Measurements from ENCODE around the gene NPTXR.

NPTXR gene

DNA sequence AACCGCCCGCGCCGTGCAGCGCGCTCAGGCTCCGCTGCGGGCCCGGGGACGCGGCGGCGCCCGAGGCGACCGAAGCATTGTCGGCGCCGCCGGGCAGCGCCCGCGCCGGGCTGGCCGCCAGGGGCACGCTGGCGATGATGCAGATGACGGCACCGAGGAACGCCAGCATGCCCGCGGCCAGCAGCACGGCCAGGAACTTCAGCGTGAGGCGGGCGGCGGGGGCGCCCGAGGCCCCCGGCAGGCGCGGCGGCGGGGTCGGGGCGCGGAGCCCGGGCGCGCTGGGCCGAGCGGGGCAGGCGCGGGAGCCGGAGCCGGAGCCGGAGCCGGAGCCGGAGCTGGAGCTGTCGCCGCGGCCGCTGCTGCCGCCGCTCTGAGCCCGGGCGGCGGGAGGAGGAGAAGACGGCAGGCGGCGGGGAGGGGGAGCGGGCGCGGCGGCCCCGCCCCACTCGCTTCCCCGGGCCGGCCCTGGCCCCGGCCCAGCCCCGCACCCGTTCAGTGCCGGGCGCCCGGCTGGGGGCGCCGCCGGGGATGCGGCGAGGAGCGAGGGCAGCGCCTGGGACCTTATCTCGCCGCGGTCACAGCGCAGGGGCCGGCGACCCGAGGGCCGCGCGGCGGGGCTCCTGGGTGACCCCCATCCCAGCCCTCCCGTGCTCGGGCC, at the start of gene NPTXR:
TSS of gene NPTXR (minus strand) at position 372 of the 658 bp plus-strand sequence.
- no peak within 1 kb of the TSS for H3K4me3 ChIP-seq (ENCODE audit: low read depth, low read length)
- TF ChIP-seq, protein P1, sequence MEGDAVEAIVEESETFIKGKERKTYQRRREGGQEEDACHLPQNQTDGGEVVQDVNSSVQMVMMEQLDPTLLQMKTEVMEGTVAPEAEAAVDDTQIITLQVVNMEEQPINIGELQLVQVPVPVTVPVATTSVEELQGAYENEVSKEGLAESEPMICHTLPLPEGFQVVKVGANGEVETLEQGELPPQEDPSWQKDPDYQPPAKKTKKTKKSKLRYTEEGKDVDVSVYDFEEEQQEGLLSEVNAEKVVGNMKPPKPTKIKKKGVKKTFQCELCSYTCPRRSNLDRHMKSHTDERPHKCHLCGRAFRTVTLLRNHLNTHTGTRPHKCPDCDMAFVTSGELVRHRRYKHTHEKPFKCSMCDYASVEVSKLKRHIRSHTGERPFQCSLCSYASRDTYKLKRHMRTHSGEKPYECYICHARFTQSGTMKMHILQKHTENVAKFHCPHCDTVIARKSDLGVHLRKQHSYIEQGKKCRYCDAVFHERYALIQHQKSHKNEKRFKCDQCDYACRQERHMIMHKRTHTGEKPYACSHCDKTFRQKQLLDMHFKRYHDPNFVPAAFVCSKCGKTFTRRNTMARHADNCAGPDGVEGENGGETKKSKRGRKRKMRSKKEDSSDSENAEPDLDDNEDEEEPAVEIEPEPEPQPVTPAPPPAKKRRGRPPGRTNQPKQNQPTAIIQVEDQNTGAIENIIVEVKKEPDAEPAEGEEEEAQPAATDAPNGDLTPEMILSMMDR (IDR thresholded peaks at IDR 0.05; ENCODE audit: low read depth, low read length, missing control alignments), result no peak
- DNase-seq (ENCODE audit: low read depth), result no peak

DNA sequence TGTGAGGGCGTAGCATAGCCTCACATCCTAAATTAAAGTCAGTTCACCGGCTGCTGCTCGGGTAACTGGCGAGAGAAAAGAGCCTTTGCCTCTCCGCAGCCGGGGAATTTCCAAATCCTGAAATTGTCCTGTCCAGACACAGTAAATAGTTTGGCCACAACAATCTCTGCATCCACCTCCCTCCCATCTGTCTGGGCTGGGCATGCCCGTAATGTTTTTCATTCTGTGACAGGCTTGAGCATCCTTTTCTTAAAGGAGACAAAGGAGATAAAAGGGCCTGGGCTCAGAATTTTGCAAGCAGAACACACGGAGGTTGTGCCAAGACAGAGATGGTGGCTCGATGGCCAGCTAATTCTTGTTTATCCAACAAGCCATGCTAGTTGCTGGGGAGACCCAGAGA, 47.4 kb upstream of the NPTXR start:
- TF ChIP-seq, protein P1 (IDR thresholded peaks at IDR 0.05; ENCODE audit: low read depth, low read length, missing control alignments), result no peak
- no peak for DNase-seq (ENCODE audit: low read depth)
- H3K4me3 ChIP-seq (ENCODE audit: low read depth, low read length), result no peak overlapping the region

DNA sequence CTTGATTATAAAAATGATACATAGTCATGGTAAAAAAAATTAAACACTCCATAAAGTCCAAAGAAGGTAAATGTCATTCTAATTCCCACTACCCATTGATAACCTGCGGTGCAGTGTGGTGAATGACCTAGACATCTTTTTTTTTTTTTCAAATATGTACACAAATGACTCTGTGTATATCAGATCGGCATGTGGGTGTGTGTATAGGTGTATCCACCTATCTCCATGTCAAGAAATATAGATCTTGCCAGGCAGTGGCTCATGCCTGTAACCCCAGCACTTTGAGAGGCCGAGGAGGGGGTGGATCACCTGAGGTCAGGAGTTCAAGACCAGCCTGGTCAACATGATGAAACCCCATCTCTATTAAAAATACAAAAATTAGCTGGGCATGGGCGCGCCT, 46.5 kb upstream of the NPTXR start:
- TF ChIP-seq, protein P1 (IDR thresholded peaks at IDR 0.05; ENCODE audit: low read depth, low read length, missing control alignments), result no peak
- H3K4me3 ChIP-seq (ENCODE audit: low read depth, low read length), result no peak overlapping the region
- no peak for DNase-seq (ENCODE audit: low read depth)

DNA sequence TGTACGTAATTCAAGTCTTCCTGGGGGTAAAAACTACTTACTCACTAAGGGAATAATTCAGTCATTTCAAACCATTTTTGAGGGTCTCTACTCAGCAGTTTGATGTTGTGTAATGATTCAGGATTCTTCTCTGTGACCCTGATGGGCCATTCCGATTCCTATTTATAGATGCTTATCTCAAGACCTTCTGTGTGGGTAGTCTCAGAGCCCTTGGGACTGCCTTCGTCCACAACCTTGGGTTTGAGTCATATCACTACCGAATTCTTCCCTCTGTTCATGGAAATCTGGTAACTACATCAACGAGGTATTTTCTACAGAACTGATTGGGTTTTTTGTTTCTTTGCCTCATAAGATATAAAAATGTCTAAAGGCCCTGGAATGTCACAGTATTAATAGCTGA, 42.5 kb upstream of the NPTXR start:
- DNase-seq (ENCODE audit: low read depth), result no peak
- TF ChIP-seq, protein P1 (IDR thresholded peaks at IDR 0.05; ENCODE audit: low read depth, low read length, missing control alignments), result no peak
- H3K4me3 ChIP-seq (ENCODE audit: low read depth, low read length), result no peak overlapping the region

DNA sequence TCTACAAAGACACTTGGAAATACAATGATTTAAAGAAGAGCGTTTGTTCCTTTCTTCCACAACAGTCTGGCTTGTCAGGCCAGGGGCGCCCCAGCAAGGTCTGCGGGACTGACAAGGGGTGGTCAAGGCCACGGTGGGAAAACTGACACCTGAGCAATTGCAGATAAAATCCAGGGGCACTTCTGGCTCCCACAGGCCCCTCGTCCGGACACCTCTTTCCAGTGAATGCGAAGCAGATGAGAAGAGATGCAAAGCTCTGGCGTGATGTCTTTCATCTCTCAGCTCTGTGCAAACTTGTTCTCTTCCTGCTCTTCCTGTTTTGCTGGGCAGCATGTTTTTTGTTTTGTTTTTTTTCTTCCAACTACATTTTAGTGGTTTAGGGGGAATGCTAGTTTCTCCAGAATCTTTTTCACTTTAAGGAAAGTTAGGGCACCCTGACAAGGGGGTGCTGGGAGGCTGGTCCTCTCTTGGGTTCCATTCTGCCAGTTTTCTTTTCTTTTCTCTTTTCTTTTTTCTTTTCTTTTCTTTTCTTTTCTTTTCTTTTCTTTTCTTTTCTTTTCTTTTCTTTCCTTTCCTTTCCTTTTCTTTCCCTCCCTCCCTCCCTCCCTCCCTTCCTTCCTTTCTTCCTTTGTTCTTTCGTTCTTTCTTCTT, 39.3 kb upstream of the NPTXR start:
- TF ChIP-seq, protein P1 (IDR thresholded peaks at IDR 0.05; ENCODE audit: low read depth, low read length, missing control alignments), result no peak
- H3K4me3 ChIP-seq (ENCODE audit: low read depth, low read length), result no peak overlapping the region
- DNase-seq (ENCODE audit: low read depth), result no peak

DNA sequence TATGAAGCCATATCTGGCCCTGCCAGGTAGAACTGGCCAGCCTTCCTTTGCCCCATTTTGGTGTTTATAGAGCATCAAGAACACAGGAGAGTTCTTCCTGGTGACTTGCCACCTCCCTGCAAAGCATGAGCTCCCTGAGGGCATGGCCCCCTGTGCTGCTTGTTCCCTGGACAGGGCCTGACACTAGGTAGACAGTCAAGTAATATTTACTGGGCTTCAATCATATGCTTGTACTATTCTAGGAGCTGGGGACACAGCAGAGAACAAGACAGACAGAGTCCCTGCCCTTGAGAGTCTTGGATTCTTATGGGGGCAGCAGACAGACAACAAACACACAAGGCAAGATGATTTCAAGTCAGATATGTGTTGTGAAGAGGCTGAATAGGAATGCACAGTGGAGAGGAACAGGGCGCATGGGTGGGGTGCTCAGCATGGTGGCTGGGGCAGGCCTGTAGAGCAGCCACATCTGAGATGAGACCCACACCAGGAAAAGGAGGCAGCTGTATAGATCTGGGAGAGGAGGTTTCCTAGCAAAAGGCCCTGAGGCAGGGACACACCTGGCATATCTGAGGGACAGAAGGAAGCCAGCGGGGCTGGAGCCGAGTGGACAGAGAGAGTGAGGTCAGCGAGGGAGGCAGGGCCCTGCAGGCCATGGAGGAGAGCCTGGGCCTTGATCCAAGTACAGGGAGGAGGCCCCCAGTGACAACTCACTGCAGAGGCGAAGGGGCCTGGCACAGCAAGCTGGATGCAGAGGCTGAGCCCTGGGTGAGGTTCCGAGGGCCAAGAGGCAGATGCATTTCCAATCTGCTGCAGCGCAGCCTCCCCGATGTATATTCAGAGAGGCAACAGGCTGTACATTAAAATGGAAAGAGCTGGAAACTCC, 38.4 kb upstream of the NPTXR start:
- no peak overlapping the region for H3K4me3 ChIP-seq (ENCODE audit: low read depth, low read length)
- DNase-seq (ENCODE audit: low read depth), result no peak
- TF ChIP-seq, protein P1 (IDR thresholded peaks at IDR 0.05; ENCODE audit: low read depth, low read length, missing control alignments), result no peak

Data from GM12864 (cell line).